SK-N-SH (cell line): ENCODE measurements around the gene DUSP5. TPM values are rescaled to one million over a fixed set of nuclear protein-coding genes. Genes with fewer than 3 reads are reported as not detected.
A peak's percentile ranks its signal among the peaks of the same experiment; 100 is the strongest.

Experiments used
- CTCF ChIA-PET: fragments of 300-600, 350-600 bp; formaldehyde crosslinking; extraction: SDS; loops from one replicate; lab custom pipeline; 2021; lab: Yijun Ruan, JAX
- POLR2A ChIA-PET: fragments of 350-600 bp; sonication (Branson Sonifier 250); formaldehyde crosslinking; extraction: SDS; loops from one replicate; lab custom pipeline; 2020; ENCODE audit warnings: antibody characterized with exemption, inconsistent platforms; lab: Yijun Ruan, JAX
- DNase-seq: peaks from one replicate; pipeline ENCODE4 v3.0.0; 2012
- H2AFZ ChIP-seq: fragments of 200-600 bp; sonication (generic); 2 replicates; pipeline ENCODE4 v1.8.1; 2016; ENCODE audit warnings: antibody characterized with exemption, mild to moderate bottlenecking, low read depth
- H3F3A ChIP-seq: fragments of 200-600 bp; sonication (generic); replicated peaks from 2 replicates; pipeline ENCODE3; 2016; ENCODE audit warnings: antibody characterized with exemption, mild to moderate bottlenecking; ENCODE audit not compliant: insufficient read depth
- H3K27ac ChIP-seq, 2 experiments: fragments of 200-500 bp in 1 of 2; fragments of 200-600 bp in 1 of 2; sonication (Bioruptor generic) in 1 of 2; sonication (generic), shearing (Covaris generic) in 1 of 2; 2 replicates each; pipeline versions ENCODE4 v1.5.1 to v1.6.1; 2014 to 2016; ENCODE audit warnings: low read depth in 2 of 2, inconsistent platforms in 1 of 2, low read length in 1 of 2, mild to moderate bottlenecking in 1 of 2, mixed read lengths in 1 of 2
- H3K27me3 ChIP-seq: fragments of 200-600 bp; sonication (generic), shearing (Covaris generic); 2 replicates; pipeline ENCODE4 v1.6.1; 2016; ENCODE audit warnings: mixed run types; ENCODE audit not compliant: insufficient read depth
- H3K36me3 ChIP-seq, 2 experiments: fragments of 200-500 bp in 1 of 2; fragments of 200-600 bp in 1 of 2; sonication (Bioruptor generic) in 1 of 2; sonication (generic) in 1 of 2; replicated peaks in 1 of 2; 2 replicates each; pipeline versions ENCODE3 to v1.5.1; 2014 to 2016; ENCODE audit warnings: low read length in 1 of 2, mild to moderate bottlenecking in 1 of 2; ENCODE audit not compliant: insufficient read depth in 2 of 2, control insufficient read depth in 1 of 2
- H3K4me1 ChIP-seq, 2 experiments: fragments of 200-500 bp in 1 of 2; fragments of 200-600 bp in 1 of 2; sonication (Bioruptor generic) in 1 of 2; sonication (generic), shearing (Covaris generic) in 1 of 2; 2 replicates each; pipeline versions ENCODE4 v1.5.1 to v1.6.1; 2014 to 2016; ENCODE audit warnings: low read depth in 1 of 2, low read length in 1 of 2, mixed run types in 1 of 2; ENCODE audit not compliant: insufficient read depth in 2 of 2, control insufficient read depth in 1 of 2
- H3K4me2 ChIP-seq: fragments of 200-600 bp; sonication (generic), shearing (Covaris generic); 2 replicates; pipeline ENCODE4 v1.6.1; 2017; ENCODE audit warnings: mixed run types
- H3K4me3 ChIP-seq, 2 experiments: fragments of 200-500 bp in 1 of 2; fragments of 200-600 bp in 1 of 2; sonication (Bioruptor generic) in 1 of 2; sonication (generic), shearing (Covaris generic) in 1 of 2; 2 replicates each; pipeline versions ENCODE4 v1.5.1 to v1.8.1; 2014 to 2016; ENCODE audit warnings: low read depth in 2 of 2, inconsistent platforms in 1 of 2, low read length in 1 of 2, mild to moderate bottlenecking in 1 of 2, mixed read lengths in 1 of 2, moderate library complexity in 1 of 2
- H3K79me2 ChIP-seq: fragments of 200-600 bp; sonication (generic); 2 replicates; pipeline ENCODE4 v1.8.1; 2017; ENCODE audit warnings: mild to moderate bottlenecking; ENCODE audit not compliant: insufficient read depth
- H3K9ac ChIP-seq: fragments of 200-600 bp; sonication (generic); 2 replicates; pipeline ENCODE4 v1.6.1; 2017; ENCODE audit warnings: mixed run types
- H3K9me2 ChIP-seq: fragments of 200-600 bp; sonication (generic); 2 replicates; pipeline ENCODE4 v1.6.1; 2017; ENCODE audit warnings: mixed run types
- H3K9me3 ChIP-seq: fragments of 200-600 bp; sonication (generic); 2 replicates; pipeline ENCODE4 v1.6.1; 2017; ENCODE audit warnings: mixed run types, mild to moderate bottlenecking, moderate library complexity
- H4K20me1 ChIP-seq: fragments of 200-600 bp; sonication (generic); 2 replicates; pipeline ENCODE4 v1.6.1; 2017; ENCODE audit warnings: mild to moderate bottlenecking, mixed run types; ENCODE audit not compliant: insufficient read depth
- CHD2 ChIP-seq: fragments of 150-350 bp; IDR thresholded peaks from 2 replicates; pipeline ENCODE4 v1.6.1; 2018; ENCODE audit warnings: low read length; ENCODE audit not compliant: partially characterized antibody
- CTCF ChIP-seq: fragments of 200-600 bp; sonication (generic); IDR thresholded peaks from 2 replicates; pipeline ENCODE4 v1.6.1; 2017; ENCODE audit warnings: antibody characterized with exemption, mild to moderate bottlenecking, moderate library complexity
- ELF1 ChIP-seq: IDR thresholded peaks from 2 replicates; pipeline ENCODE4 v1.4.0; 2012
- EP300 ChIP-seq, 2 experiments: IDR thresholded peaks; 2 replicates each; pipeline versions ENCODE4 v1.4.0 to v1.6.1; 2012; ENCODE audit warnings: borderline replicate concordance in 1 of 2, low read depth in 1 of 2, low read length in 1 of 2
- FOXJ3 ChIP-seq: sonication (generic); formaldehyde crosslinking; IDR thresholded peaks from 2 replicates; pipeline ENCODE4 v1.5.1; 2020; ENCODE audit warnings: mild to moderate bottlenecking, missing genetic modification reagents
- GABPA ChIP-seq: IDR thresholded peaks from 2 replicates; pipeline ENCODE4 v1.4.0; 2012; ENCODE audit warnings: low read depth, mild to moderate bottlenecking
- JUND ChIP-seq: IDR thresholded peaks from 2 replicates; pipeline ENCODE4 v1.4.0; 2012
- MAX ChIP-seq: IDR thresholded peaks from 2 replicates; pipeline ENCODE4 v1.4.0; 2012; ENCODE audit warnings: low read depth
- NRF1 ChIP-seq: IDR thresholded peaks from 2 replicates; pipeline ENCODE4 v1.6.1; 2012; ENCODE audit warnings: low read depth, mild to moderate bottlenecking, low read length
- POLR2AphosphoS5 ChIP-seq: IDR thresholded peaks from 2 replicates; pipeline ENCODE4 v1.6.1; 2012; ENCODE audit warnings: low read depth, low read length
- RAD21 ChIP-seq: IDR thresholded peaks from 2 replicates; pipeline ENCODE4 v1.6.1; 2012; ENCODE audit warnings: mild to moderate bottlenecking, low read length
- RCOR1 ChIP-seq: fragments of 150-350 bp; IDR thresholded peaks from 2 replicates; pipeline ENCODE4 v1.6.1; 2017; ENCODE audit warnings: antibody characterized with exemption, low read length
- REST ChIP-seq: IDR thresholded peaks from 2 replicates; pipeline ENCODE4 v1.6.1; 2012; ENCODE audit warnings: mild to moderate bottlenecking, low read depth, low read length, moderate library complexity
- RFX5 ChIP-seq: IDR thresholded peaks from 2 replicates; pipeline ENCODE4 v1.6.1; 2012; ENCODE audit warnings: mild to moderate bottlenecking, improper control_type of control experiment, low read length
- RXRA ChIP-seq: IDR thresholded peaks from 2 replicates; pipeline ENCODE4 v1.4.0; 2012; ENCODE audit warnings: low read depth, mild to moderate bottlenecking, borderline replicate concordance
- SIN3A ChIP-seq: IDR thresholded peaks from 2 replicates; pipeline ENCODE4 v1.6.1; 2012; ENCODE audit warnings: low read depth, mild to moderate bottlenecking, low read length, moderate library complexity, borderline replicate concordance
- SMC3 ChIP-seq: IDR thresholded peaks from 2 replicates; pipeline ENCODE4 v1.6.1; 2012; ENCODE audit warnings: low read depth, low read length, improper control_type of control experiment
- TAF1 ChIP-seq: IDR thresholded peaks from 2 replicates; pipeline ENCODE4 v1.6.1; 2012; ENCODE audit warnings: low read depth, mild to moderate bottlenecking, low read length, moderate library complexity, borderline replicate concordance
- USF1 ChIP-seq: IDR thresholded peaks from 2 replicates; pipeline ENCODE4 v1.4.0; 2012; ENCODE audit warnings: low read depth, borderline replicate concordance
- WGBS: methylation state at CpG from one replicate; pipeline ENCODE4 v1.1.6; 2017; ENCODE audit warnings: low lambda C conversion rate; 5-methylcytosine and 5-hydroxymethylcytosine counted together
- polyA plus RNA-seq, 3 experiments: library from polyadenylated mRNA; depleted of rRNA; stranded (reverse); fragments of >200 nt; gene quantifications; 2 replicates each; pipeline ENCODE4 v1.2.3, GENCODE V29; 2012

DUSP5 gene
- polyA plus RNA-seq, 1 of the 3 experiments (the other 2 are of a cell fraction) = 52.0 TPM

- POLR2A ChIA-PET = no interaction called here
- CTCF ChIA-PET = interaction anchor here (0.7 to 1.0 kb wide), 2 partner anchors 10 to 22 kb away, joined by 3 to 5 read pairs; no protein-coding TSS in a partner anchor
- H3F3A ChIP-seq = no peaks in the 10 kb centered on the region
- H4K20me1 ChIP-seq = no peaks in the 10 kb centered on the region
- no peaks in the 10 kb centered on the region for H3K27me3 ChIP-seq
- no peak overlapping the region for H3K4me3 ChIP-seq
- TF ChIP-seq RAD21 = peak; percentile 50
- peak; percentile 73 for TF ChIP-seq CTCF
- peak; percentile 33; the same call in 1 of the 2 replicates for TF ChIP-seq SMC3
- no peak for TF ChIP-seq TAF1
- no peak for TF ChIP-seq RFX5
- no peak for TF ChIP-seq ELF1
- TF ChIP-seq FOXJ3 (CRISPR knock-in tag) = no peak
- WGBS = 54% methylated on average over 9 of the region's 9 CpGs
- no peak overlapping the region for H2AFZ ChIP-seq
- H3K4me2 ChIP-seq = no peak overlapping the region
- H3K79me2 ChIP-seq = no peaks in the 10 kb centered on the region
- DNase-seq = peak; percentile 41
- H3K27ac ChIP-seq = no peak overlapping the region
- H3K4me1 ChIP-seq = no peaks in the 10 kb centered on the region
- H3K9me3 ChIP-seq = no peaks in the 10 kb centered on the region
- H3K9me2 ChIP-seq = no peaks in the 10 kb centered on the region
- no peak overlapping the region for H3K9ac ChIP-seq
- H3K36me3 ChIP-seq = no peaks in the 10 kb centered on the region
Measured at GRCh38 chr10:110556969-110557601, 59.4 kb downstream of the DUSP5 start.

- CTCF ChIA-PET = interaction anchor here (0.7 to 1.3 kb wide), 5 partner anchors 10 to 252 kb away, joined by 3 to 5 read pairs (median 3); no protein-coding TSS in a partner anchor
- no peak overlapping the region for H2AFZ ChIP-seq
- no peaks in the 10 kb centered on the region for H3K9me3 ChIP-seq
- POLR2A ChIA-PET = no interaction called here
- no peak for DNase-seq
- no peak overlapping the region for H3K9ac ChIP-seq
- no peaks in the 10 kb centered on the region for H3K36me3 ChIP-seq
- no peak overlapping the region for H3K4me3 ChIP-seq
- H3K4me1 ChIP-seq = no peaks in the 10 kb centered on the region
- WGBS = 77% methylated on average over 3 of the region's 3 CpGs
- no peak overlapping the region for H3K4me2 ChIP-seq
- H4K20me1 ChIP-seq = no peaks in the 10 kb centered on the region
- H3F3A ChIP-seq = no peaks in the 10 kb centered on the region
- no peaks in the 10 kb centered on the region for H3K27me3 ChIP-seq
- H3K9me2 ChIP-seq = no peaks in the 10 kb centered on the region
- H3K79me2 ChIP-seq = no peaks in the 10 kb centered on the region
- H3K27ac ChIP-seq = no peak overlapping the region
- no peak for TF ChIP-seq JUND
- no peak for TF ChIP-seq NRF1
- TF ChIP-seq REST = no peak
- TF ChIP-seq EP300 (IDR thresholded peaks at IDR 0.05; ENCODE audit: borderline replicate concordance in 1 of 2, low read depth in 1 of 2, low read length in 1 of 2) = no peak
- no peak for TF ChIP-seq USF1
- no peak for TF ChIP-seq RXRA
- no peak for TF ChIP-seq CHD2
- no peak for TF ChIP-seq RCOR1
- TF ChIP-seq CTCF = no peak
- TF ChIP-seq MAX = no peak
- no peak for TF ChIP-seq ELF1
- TF ChIP-seq GABPA = no peak
- no peak for TF ChIP-seq POLR2AphosphoS5
- no peak for TF ChIP-seq SIN3A
Measured at GRCh38 chr10:110558041-110558440, 60.3 kb downstream of the DUSP5 start.
